GM19438 (cell line): ENCODE measurements around the gene RALY.

Experiments used
- ATAC-seq: cut with Tn5 transposase; IDR thresholded peaks from one replicate; pipeline ENCODE4 v1.9.1; 2021; ENCODE audit warnings: low read depth; ENCODE audit not compliant: unreplicated experiment

Gene RALY

GRCh38 chr20:34099675-34100074, 106.0 kb downstream of the RALY start:
- ATAC-seq: no peak

- no peak for ATAC-seq
Measured at GRCh38 chr20:34100576-34100975, 106.9 kb downstream of the RALY start.

GRCh38 chr20:34102342-34102741, 108.6 kb downstream of the RALY start:
- no peak for ATAC-seq

- no peak for ATAC-seq
Measured at GRCh38 chr20:34104059-34104458, 110.3 kb downstream of the RALY start.

GRCh38 chr20:34105978-34106675, 112.4 kb downstream of the RALY start:
- ATAC-seq: no peak

GRCh38 chr20:34108616-34109174, 115.0 kb downstream of the RALY start:
- ATAC-seq: no peak

- ATAC-seq: no peak
Measured at GRCh38 chr20:34109442-34109841, 115.7 kb downstream of the RALY start.

- no peak for ATAC-seq
Measured at GRCh38 chr20:34110025-34110744, 116.5 kb downstream of the RALY start.

- ATAC-seq: no peak
Measured at GRCh38 chr20:34110745-34111641, 117.3 kb downstream of the RALY start.

GRCh38 chr20:34111702-34112599, 118.2 kb downstream of the RALY start, which contains the start of gene EIF2S2:
Gene EIF2S2, minus strand, starts transcription at chr20:34112243. Its CDS starts 133 bp downstream, at chr20:34112110.
- peak; percentile 81 for ATAC-seq

- no peak for ATAC-seq
Measured at GRCh38 chr20:34112600-34113101, 118.9 kb downstream of the RALY start.

GRCh38 chr20:34114809-34115208, 121.1 kb downstream of the RALY start:
- ATAC-seq: no peak

GRCh38 chr20:34115232-34115631, 121.5 kb downstream of the RALY start:
- ATAC-seq: no peak

GRCh38 chr20:34120213-34120612, 126.5 kb downstream of the RALY start:
- no peak for ATAC-seq

GRCh38 chr20:34122274-34122980, 128.7 kb downstream of the RALY start:
- ATAC-seq: no peak

GRCh38 chr20:34123309-34123708, 129.6 kb downstream of the RALY start:
- ATAC-seq: no peak

- no peak for ATAC-seq
Measured at GRCh38 chr20:34124469-34125249, 130.9 kb downstream of the RALY start.

GRCh38 chr20:34127792-34128191, 134.1 kb downstream of the RALY start:
- no peak for ATAC-seq
